NCI-H1694 (cell line): Measurements from ENCODE around the gene PIKFYVE.
"Not testable (repeated sequence)": the region's sequence is repeated elsewhere in the genome, so short reads cannot be mapped to it uniquely, and the experiment has no call there.

Experiments
- DNase-seq: peaks from one replicate; lab custom pipeline; 2025; lab: John Stamatoyannopoulos, UW

The PIKFYVE gene

DNA sequence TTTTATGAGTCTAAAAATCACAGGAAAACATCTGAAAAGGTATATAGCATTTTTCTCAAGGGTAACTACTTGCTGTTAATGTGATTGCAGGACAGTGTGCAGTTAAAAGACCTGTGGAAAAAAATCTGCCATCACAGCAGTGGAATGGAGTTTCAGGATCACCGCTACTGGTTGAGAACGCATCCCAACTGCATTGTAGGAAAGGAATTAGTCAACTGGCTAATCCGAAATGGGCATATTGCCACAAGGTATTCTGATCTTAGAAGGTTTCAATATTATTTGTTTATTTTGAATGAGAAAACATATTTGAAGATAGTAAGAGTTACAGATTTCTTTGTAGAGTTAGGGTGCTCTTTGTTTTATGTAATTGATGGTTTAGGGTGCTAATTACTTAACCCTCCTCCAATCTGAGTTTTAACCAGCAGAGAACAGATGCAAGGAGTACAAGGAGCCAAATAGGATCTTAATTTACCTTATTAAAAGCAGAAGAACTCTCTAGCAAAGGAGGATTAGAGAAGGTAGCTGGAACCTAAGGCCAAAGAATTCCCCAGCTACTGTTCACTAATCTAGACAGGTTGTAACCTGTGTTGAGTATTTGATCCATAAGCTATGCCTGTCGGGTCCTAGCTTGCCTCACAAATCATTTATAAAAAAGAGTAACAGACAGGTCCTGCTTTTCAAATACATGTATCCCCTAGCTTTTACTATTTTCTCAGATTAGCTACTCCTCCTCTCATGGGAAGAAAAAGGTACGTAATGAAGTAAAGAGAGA, 35.0 kb downstream of the PIKFYVE start:
- DNase-seq = no peak

- no peak for DNase-seq
Measured at GRCh38 chr2:208304157-208304556, 38.1 kb downstream of the PIKFYVE start.

GRCh38 chr2:208304695-208305094, 38.6 kb downstream of the PIKFYVE start:
- DNase-seq = no peak

- DNase-seq = no peak
Measured at GRCh38 chr2:208306291-208306690, 40.2 kb downstream of the PIKFYVE start.

DNA sequence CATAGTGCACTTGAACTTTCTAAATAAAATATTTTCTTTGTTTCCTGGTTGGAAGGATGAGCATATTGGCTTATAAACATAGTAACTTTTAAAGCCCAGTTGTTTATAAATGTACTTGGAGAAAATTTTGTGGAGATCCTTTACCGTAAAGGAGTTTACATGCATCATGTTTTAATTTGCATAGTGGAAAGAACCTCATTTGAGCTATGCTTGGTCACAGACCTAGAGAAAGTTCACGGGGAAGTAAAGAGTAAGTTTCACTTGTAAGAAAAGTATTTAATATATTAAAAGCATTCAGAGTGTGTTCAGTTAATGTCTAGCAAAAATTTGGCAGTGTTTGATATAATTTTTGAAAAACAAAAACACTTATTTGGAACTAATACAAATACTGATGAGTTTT, 45.3 kb downstream of the PIKFYVE start:
- DNase-seq = no peak

DNA sequence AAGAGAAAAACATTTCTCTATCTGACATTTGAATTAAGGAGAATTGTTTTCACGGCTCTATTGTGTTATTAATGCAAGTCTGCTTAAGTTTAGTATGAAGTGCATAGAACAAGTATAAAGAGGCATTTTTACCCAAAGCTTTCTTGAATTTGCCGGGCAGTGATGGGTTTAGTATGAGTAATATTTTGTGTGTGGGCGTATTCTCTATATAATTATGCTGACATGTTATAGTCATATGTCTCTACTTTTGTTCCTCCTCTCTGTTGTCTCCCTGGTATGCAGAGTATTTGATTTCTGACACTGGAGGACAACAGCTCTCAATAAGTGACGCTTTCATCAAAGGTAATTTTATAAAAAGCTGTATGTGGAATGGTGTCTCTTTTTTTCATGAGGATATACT, 45.9 kb downstream of the PIKFYVE start:
- no peak for DNase-seq

DNA sequence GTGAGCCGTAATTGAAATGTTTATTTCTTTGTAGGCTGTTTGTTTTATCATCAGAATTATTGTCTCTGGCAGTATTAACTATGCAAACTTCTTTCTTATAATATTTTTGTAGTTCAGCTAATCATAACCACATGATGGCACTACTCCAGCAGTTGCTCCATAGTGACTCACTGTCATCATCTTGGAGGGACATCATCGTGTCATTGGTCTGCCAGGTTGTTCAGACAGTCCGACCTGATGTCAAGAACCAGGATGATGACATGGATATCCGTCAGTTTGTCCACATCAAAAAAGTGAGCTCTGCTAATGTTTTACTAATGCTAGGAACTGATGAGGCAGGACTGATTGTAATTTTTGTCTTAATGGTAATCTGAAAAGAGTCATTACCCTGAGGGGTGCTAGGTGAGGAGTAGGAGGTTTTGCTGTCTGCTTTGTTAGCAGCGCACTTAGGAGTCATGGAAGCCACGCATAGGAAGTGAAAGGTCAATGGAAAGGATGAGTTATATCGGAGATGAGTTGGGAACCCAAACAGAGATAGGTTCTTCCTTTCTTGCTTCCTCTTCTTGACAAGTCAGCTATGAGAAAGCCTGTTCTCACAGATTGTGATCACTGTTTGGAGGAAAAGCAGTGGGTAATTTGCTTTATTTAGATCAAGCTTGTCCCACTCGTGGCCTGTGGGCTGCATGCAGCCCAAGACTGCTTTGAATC, 49.2 kb downstream of the PIKFYVE start:
- no peak for DNase-seq

DNA sequence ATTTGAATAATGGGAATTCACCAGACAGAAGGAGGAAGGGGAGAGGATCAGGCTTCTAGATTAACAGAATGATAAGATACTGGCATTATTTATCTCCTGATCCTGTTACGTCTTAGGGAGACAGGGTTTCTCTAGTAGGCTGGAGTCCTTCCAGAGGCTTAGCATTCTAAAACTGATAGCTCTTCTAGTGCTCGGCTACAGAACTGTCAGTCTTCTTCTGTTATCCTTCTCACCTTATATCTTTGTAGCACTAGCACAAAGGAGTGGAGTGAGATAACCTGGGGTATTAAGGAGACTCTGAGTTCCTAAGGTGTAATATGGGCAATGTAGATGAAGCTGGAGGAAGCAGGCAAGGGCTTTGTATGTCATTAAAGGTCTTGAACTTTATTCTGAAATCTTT, 52.1 kb downstream of the PIKFYVE start:
- no peak for DNase-seq

DNA sequence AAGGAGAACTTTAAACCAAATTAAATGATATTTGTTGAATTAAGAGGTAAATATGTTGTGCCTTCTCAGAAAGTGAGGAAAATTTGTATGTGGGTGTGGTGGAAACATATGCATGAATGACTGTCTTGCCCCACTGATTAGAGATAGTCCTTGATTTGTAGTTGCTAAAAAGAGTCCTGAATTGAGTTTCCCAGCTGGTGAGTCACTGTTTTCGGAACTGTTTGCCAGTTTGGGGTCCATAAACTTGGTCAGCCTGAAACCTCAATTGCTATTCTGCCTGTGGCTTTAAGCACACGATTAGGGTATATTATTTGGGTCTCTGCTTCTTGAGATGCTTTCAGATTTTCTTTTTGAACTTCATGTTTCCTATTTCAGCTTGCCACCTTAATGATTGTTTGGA, 53.3 kb downstream of the PIKFYVE start:
- DNase-seq = no peak

DNA sequence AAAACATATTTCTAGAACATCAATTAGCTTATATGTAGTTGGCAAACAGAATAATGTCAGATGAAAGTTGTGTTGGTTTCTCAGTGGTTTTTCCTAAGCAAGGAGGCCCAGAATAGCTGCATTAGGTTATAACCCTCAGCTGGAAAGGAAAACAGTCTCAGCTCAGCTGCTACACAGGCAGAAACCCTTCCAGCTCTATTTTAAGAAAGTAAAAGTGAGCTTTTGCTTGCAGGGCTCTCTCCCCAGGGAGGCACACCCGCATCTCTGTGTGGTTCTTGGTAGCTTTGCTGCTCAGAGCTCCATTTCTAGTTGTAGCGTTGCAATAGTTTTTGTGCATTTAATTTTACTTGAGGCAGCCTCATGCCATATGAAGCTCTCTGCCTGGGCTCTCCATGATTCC, 54.6 kb downstream of the PIKFYVE start:
- DNase-seq = no peak

- DNase-seq = no peak
Measured at GRCh38 chr2:208326016-208326415, 60.0 kb downstream of the PIKFYVE start.

DNA sequence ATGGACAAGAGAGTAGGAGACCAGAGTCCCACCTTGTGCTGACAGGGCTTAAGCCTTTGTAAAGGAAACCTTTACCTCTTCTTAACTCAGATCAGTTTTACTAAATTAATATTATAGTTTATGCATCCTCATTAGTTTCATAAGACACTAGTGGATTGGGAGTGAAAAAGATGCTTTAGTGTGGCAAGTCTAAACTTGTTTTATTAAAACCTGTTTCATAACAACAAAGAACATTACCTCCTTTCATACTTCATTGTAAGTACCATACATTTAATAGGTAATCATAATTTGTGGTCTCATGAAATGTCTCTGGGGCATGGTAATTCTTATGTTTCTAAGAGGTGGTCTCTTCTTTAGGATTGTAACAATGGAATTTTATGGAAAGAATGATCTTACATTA, 63.4 kb downstream of the PIKFYVE start:
- no peak for DNase-seq

DNA sequence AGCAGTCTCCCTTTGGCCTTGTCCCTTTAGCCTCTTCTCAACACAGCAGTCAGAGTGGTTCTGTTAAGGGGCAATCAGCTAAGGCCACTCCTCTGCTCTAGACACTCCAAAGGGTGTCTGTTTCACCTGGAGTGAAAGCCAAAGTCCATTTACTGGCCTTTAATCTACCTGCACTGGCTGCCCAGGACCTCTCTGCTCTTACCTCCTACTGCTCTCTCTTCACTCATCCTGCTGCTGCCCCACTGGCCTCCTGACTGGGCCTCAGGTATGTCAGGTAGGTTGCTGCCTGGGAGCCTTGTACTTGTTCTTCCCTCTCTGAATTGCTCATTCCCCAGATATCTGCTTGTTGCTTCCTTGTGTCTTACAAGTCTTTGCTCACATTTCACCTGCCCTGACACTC, 68.2 kb downstream of the PIKFYVE start:
- DNase-seq = no peak

- no peak for DNase-seq
Measured at GRCh38 chr2:208346756-208347155, 80.7 kb downstream of the PIKFYVE start.

GRCh38 chr2:208350610-208351009, 84.6 kb downstream of the PIKFYVE start:
- no peak for DNase-seq

DNA sequence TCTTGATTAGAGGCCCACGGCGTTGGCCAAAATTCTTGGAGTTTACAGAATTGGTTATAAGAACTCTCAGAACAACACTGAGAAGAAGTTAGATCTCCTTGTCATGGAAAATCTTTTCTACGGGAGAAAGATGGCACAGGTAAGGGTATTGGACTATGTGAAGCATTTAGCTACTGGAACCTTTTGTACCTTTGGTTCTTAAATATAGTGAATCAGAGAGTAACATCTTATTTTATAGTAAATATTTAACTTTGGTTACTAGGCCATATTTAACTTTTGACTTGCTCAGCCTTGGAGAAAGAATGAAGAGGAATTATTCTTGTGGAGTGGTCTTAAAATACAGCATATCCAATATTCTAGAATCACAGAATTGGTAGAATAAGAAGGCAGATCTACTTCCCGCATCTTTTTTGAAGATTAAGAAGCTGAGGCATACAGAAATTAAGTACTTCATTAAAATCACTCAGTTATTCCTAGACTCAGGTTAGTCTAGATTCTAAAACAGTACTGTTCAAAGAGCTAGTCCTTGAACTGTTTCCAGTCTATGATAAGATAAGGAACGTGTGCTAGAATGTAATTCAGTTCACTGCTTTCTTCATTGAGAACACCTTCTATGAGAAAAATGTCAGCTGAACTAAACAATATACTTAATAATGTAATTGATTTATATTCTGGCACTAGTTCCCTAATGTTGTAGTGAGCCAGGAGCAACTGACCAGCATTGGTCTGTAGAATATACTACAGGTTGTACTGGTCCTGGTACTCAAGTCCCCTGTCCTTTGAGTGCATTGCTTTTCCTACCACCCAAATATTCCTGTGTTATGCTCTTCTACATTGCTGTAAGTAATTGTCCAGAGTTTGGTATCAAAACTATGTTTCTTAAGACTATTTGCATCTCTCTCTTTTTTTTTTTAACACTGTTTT, 86.9 kb downstream of the PIKFYVE start:
- DNase-seq = no peak

DNA sequence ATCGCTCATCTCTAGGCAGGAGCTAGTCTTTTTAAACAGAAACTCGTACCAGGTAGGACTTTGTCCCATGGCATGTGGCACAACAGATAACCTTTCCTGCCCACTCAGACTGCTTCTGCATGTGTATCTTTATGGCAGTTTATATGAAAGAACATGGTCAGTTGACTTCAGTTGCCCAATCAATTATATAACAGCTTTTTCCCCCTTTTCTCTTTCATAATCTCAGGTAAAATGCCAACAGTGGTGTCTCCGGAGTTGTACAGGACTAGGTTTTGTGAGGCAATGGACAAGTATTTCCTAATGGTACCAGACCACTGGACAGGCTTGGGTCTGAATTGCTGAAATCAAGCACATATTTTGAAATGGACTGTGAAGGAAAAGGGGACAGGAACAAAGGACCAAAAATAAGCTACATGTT, 88.9 kb downstream of the PIKFYVE start:
- no peak for DNase-seq

- not testable (repeated sequence) for DNase-seq
Measured at GRCh38 chr2:208356420-208356819, 90.4 kb downstream of the PIKFYVE start.

- no peak for DNase-seq
Measured at GRCh38 chr2:208356846-208357574, 91.0 kb downstream of the PIKFYVE start.

DNA sequence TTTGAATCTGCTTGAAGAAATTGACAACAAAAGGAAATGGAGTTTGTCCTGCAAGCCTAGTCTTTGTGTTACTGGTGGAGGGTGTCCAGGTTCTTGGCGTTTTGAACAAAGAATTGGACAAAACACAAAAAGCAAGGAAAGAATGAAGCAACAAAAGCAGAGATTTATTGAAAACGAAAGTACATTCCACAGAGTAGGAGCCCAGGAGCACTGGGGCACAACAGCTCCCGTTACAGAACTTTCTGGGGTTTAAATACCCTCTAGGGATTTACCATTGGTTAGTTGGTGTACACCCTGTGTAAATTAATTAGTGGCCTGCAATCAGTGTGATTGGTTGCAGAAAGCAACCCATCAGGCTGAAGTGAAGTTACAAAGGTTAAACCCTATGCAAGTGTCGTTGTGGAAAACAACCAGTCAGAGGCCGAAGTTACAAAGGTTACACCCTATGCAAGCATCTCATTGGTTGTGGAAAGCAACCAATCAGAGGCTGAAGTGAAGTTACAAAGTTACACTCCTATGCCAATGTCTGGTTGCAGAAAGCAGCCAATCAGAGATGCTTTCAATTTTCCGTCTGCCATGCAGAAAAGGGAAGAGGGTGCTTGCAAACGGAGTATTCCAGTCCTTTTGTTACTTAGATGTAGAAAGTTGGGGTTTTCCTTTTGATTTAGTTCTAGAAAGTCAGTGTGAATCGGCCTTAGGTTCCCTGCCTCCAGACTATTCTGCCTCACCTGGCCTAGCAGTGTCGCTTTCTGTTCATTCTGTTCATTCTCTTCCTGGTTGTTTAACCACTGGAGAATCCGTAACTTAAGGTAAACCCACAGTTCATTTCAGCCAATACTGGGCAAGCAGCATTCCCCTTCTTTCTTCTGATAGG, 92.9 kb downstream of the PIKFYVE start:
- DNase-seq = no peak

GRCh38 chr2:208359632-208359986, 93.6 kb downstream of the PIKFYVE start:
- no peak for DNase-seq
